GM23338 (cell line): Measurements from ENCODE around the gene IGBP1. TPM values are rescaled to one million over a fixed set of nuclear protein-coding genes. Genes with fewer than 3 reads are reported as not detected.

Experiments used
- ATAC-seq: fragments of 200-7000 bp; cut with Tn5 transposase; 3 replicates; pipeline ENCODE4 v1.9.1; 2020
- DNase-seq: peaks from one replicate; pipeline ENCODE4 v3.0.0-alpha.2; 2015; ENCODE audit warnings: low spot score
- H2AFZ ChIP-seq: fragments of 200-600 bp; sonication (generic); 2 replicates; pipeline ENCODE4 v1.8.0; 2016; ENCODE audit warnings: antibody characterized with exemption, mild to moderate bottlenecking, moderate library complexity
- H3F3A ChIP-seq: fragments of 200-600 bp; sonication (generic); replicated peaks from 2 replicates; pipeline ENCODE4 v1.8.0; 2017; ENCODE audit warnings: antibody characterized with exemption, mixed run types, low read depth
- H3K27ac ChIP-seq: fragments of 200-600 bp; sonication (generic); 2 replicates; pipeline ENCODE4 v1.6.1; 2016; ENCODE audit warnings: low read depth
- H3K27me3 ChIP-seq: fragments of 200-600 bp; sonication (generic); 2 replicates; pipeline ENCODE4 v1.8.0; 2016; ENCODE audit warnings: mild to moderate bottlenecking, mixed run types, moderate library complexity; ENCODE audit not compliant: insufficient read depth
- H3K36me3 ChIP-seq: fragments of 200-600 bp; sonication (generic); 2 replicates; pipeline ENCODE4 v1.8.0; 2016; ENCODE audit warnings: mild to moderate bottlenecking; ENCODE audit not compliant: insufficient read depth
- H3K4me1 ChIP-seq: fragments of 200-600 bp; sonication (generic); 2 replicates; pipeline ENCODE4 v1.8.0; 2016; ENCODE audit warnings: mild to moderate bottlenecking, moderate library complexity; ENCODE audit not compliant: insufficient read depth
- H3K4me2 ChIP-seq: fragments of 200-600 bp; sonication (generic); 2 replicates; pipeline ENCODE4 v1.7.1; 2017; ENCODE audit warnings: mixed run types
- H3K4me3 ChIP-seq: fragments of 200-600 bp; sonication (generic); 2 replicates; pipeline ENCODE4 v1.6.1; 2016; ENCODE audit warnings: mixed run types
- H3K79me2 ChIP-seq: fragments of 200-600 bp; sonication (generic); replicated peaks from 2 replicates; pipeline ENCODE4 v1.8.0; 2017; ENCODE audit warnings: mild to moderate bottlenecking; ENCODE audit not compliant: insufficient read depth
- H3K9me2 ChIP-seq: fragments of 200-600 bp; sonication (generic); 2 replicates; pipeline ENCODE4 v1.8.0; 2017; ENCODE audit not compliant: insufficient read depth
- H4K20me1 ChIP-seq: fragments of 200-600 bp; sonication (generic); replicated peaks from 2 replicates; pipeline ENCODE4 v1.8.0; 2017; ENCODE audit warnings: mild to moderate bottlenecking; ENCODE audit not compliant: insufficient read depth
- H3K27ac Mint-ChIP-seq: 2 replicates; pipeline ENCODE4 v1.8.0; 2020; ENCODE audit warnings: inconsistent platforms, mild to moderate bottlenecking, moderate library complexity, mixed read lengths
- H3K27me3 Mint-ChIP-seq: 3 replicates; pipeline ENCODE4 v1.8.0; 2022; ENCODE audit warnings: low read depth, mild to moderate bottlenecking, moderate library complexity, mixed read lengths, inconsistent platforms; ENCODE audit not compliant: insufficient read depth, poor library complexity
- H3K36me3 Mint-ChIP-seq: 3 replicates; pipeline ENCODE4 v1.8.0; 2021; ENCODE audit warnings: low read depth, mild to moderate bottlenecking, inconsistent platforms, moderate library complexity, mixed read lengths
- H3K4me1 Mint-ChIP-seq: 3 replicates; pipeline ENCODE4 v1.8.0; 2020; ENCODE audit warnings: mild to moderate bottlenecking, inconsistent platforms, mixed read lengths
- H3K4me3 Mint-ChIP-seq: 3 replicates; pipeline ENCODE4 v1.8.0; 2021; ENCODE audit warnings: moderate library complexity, mild to moderate bottlenecking, inconsistent platforms, mixed read lengths
- H3K9me3 Mint-ChIP-seq: 3 replicates; pipeline ENCODE4 v1.8.0; 2020; ENCODE audit warnings: moderate library complexity, mild to moderate bottlenecking, inconsistent platforms, mixed read lengths
- CREB1 ChIP-seq: fragments of 250-450 bp; sonication (Bioruptor Pico); IDR thresholded peaks from 2 replicates; pipeline ENCODE4 v1.5.0; 2020; ENCODE audit warnings: low read depth, mild to moderate bottlenecking, moderate library complexity
- CTCF ChIP-seq, 2 experiments: fragments of 200-600 bp in 1 of 2; sonication (generic) in 1 of 2; conservative IDR thresholded peaks; 2 replicates each; pipeline versions ENCODE4 v1.5.1 to v1.6.1; 2016 to 2017; ENCODE audit warnings: antibody characterized with exemption in 2 of 2, low read depth in 2 of 2, mild to moderate bottlenecking in 2 of 2, moderate library complexity in 1 of 2
- EZH2 ChIP-seq: fragments of 200-600 bp; sonication (generic); IDR thresholded peaks from one replicate; pipeline ENCODE4 v1.8.0; 2017; ENCODE audit warnings: antibody characterized with exemption, mild to moderate bottlenecking, low read depth; ENCODE audit not compliant: unreplicated experiment
- EZH2phosphoT487 ChIP-seq: fragments of 200-600 bp; sonication (generic); IDR thresholded peaks from one replicate; pipeline ENCODE4 v1.8.1; 2018; ENCODE audit warnings: antibody characterized with exemption; ENCODE audit not compliant: unreplicated experiment
- REST ChIP-seq: IDR thresholded peaks from one replicate; pipeline ENCODE4 v1.6.1; 2018; ENCODE audit warnings: antibody characterized with exemption; ENCODE audit not compliant: unreplicated experiment
- STAT1 ChIP-seq: IDR thresholded peaks from one replicate; pipeline ENCODE4 v1.6.1; 2016; ENCODE audit warnings: antibody characterized with exemption; ENCODE audit not compliant: unreplicated experiment
- ZNF331 ChIP-seq: fragments of 250-450 bp; sonication (Bioruptor Pico); IDR thresholded peaks from 2 replicates; pipeline ENCODE4 v1.5.0; 2020; ENCODE audit warnings: low read depth, mild to moderate bottlenecking, moderate library complexity
- ZNF462 ChIP-seq: fragments of 250-450 bp; sonication (Bioruptor Pico); IDR thresholded peaks from 2 replicates; pipeline ENCODE4 v1.5.0; 2020; ENCODE audit warnings: mild to moderate bottlenecking, moderate library complexity
- polyA plus RNA-seq: library from polyadenylated mRNA; unstranded; fragments of >200 nt; fragmentation: Nextera tagmentation; extraction: Ambion mirVana; gene quantifications from 2 replicates; pipeline ENCODE4 v1.2.1, GENCODE V29; 2016
- total RNA-seq: library from RNA; depleted of rRNA; stranded (reverse); fragments of >200 nt; shearing (Covaris generic); gene quantifications from 2 replicates; pipeline ENCODE4 v1.2.3, GENCODE V29; 2014

IGBP1 gene
- total and polyA plus RNA-seq, 2 experiments from 2014 or later, result 36.8 to 38.5 TPM

- no peaks in the 10 kb centered on the region for H3K79me2 ChIP-seq
- Mint-ChIP-seq H3K4me1 (peaks cover 29% of the 10 kb centered on the region), H3K4me3 (no peak overlapping the region), H3K27ac (no peak overlapping the region), H3K9me3 (no peaks in the 10 kb centered on the region), H3K36me3 (no peaks in the 10 kb centered on the region), H3K27me3 (peaks cover 3% of the 10 kb centered on the region)
- H3K4me3 ChIP-seq, result no peak overlapping the region
- ATAC-seq (no peak), DNase-seq (no peak)
- H3K9me2 ChIP-seq, result no peaks in the 10 kb centered on the region
- peaks cover 12% of the 10 kb centered on the region for H3K4me1 ChIP-seq
- H3K27me3 ChIP-seq, result no peaks in the 10 kb centered on the region
- TF ChIP-seq ZNF331 (CRISPR knock-in tag), result no peak
- TF ChIP-seq EZH2, result no peak
- no peak for TF ChIP-seq CTCF (conservative IDR thresholded peaks at IDR 0.05; ENCODE audit: low read depth in 2 of 2)
- TF ChIP-seq REST, result no peak
- no peak for TF ChIP-seq EZH2phosphoT487
- H3K4me2 ChIP-seq, result no peak overlapping the region
- H2AFZ ChIP-seq, result no peak overlapping the region
- H3F3A ChIP-seq, result no peaks in the 10 kb centered on the region
- H3K36me3 ChIP-seq, result no peaks in the 10 kb centered on the region
- H3K27ac ChIP-seq, result no peak overlapping the region
- no peaks in the 10 kb centered on the region for H4K20me1 ChIP-seq
Observed at GRCh38 chrX:70175338-70175737, 42.1 kb downstream of the IGBP1 start.

GRCh38 chrX:70176938-70177533, 43.8 kb downstream of the IGBP1 start, which contains the start of gene DGAT2L6:
TSS of gene DGAT2L6 (plus strand) at chrX:70177483. CDS start at chrX:70177583, 100 bp downstream.
- ATAC-seq (no peak), DNase-seq (no peak)
- H3K36me3 ChIP-seq, result no peaks in the 10 kb centered on the region
- H3K4me3 ChIP-seq, result no peak within 1 kb of the TSS
- Mint-ChIP-seq H3K27ac (no peak within 1 kb of the TSS), H3K4me3 (no peak within 1 kb of the TSS), H3K9me3 (no peaks in the 10 kb centered on the region), H3K4me1 (peaks cover 19% of the 10 kb centered on the region), H3K36me3 (no peaks in the 10 kb centered on the region), H3K27me3 (peaks cover 5% of the 10 kb centered on the region)
- H2AFZ ChIP-seq, result peak within 1 kb of the TSS; percentile 47; the same call in 1 of the 2 replicates
- no peak within 1 kb of the TSS for H3K27ac ChIP-seq
- H3K79me2 ChIP-seq, result no peaks in the 10 kb centered on the region
- H3K4me1 ChIP-seq, result peaks cover 7% of the 10 kb centered on the region
- H3K4me2 ChIP-seq, result no peak within 1 kb of the TSS
- no peaks in the 10 kb centered on the region for H3F3A ChIP-seq
- no peaks in the 10 kb centered on the region for H4K20me1 ChIP-seq
- H3K9me2 ChIP-seq, result no peaks in the 10 kb centered on the region
- H3K27me3 ChIP-seq, result no peaks in the 10 kb centered on the region
- TF ChIP-seq STAT1 (no peak), ZNF462 (CRISPR knock-in tag) (no peak), EZH2phosphoT487 (no peak), CREB1 (no peak)
